HG03520 (cell line): ENCODE measurements around the gene FCN2.

Source experiments
- ATAC-seq: cut with Tn5 transposase; IDR thresholded peaks from one replicate; pipeline ENCODE4 v1.9.1; 2021; ENCODE audit warnings: mild to moderate bottlenecking, moderate library complexity; ENCODE audit not compliant: unreplicated experiment

Gene FCN2

DNA sequence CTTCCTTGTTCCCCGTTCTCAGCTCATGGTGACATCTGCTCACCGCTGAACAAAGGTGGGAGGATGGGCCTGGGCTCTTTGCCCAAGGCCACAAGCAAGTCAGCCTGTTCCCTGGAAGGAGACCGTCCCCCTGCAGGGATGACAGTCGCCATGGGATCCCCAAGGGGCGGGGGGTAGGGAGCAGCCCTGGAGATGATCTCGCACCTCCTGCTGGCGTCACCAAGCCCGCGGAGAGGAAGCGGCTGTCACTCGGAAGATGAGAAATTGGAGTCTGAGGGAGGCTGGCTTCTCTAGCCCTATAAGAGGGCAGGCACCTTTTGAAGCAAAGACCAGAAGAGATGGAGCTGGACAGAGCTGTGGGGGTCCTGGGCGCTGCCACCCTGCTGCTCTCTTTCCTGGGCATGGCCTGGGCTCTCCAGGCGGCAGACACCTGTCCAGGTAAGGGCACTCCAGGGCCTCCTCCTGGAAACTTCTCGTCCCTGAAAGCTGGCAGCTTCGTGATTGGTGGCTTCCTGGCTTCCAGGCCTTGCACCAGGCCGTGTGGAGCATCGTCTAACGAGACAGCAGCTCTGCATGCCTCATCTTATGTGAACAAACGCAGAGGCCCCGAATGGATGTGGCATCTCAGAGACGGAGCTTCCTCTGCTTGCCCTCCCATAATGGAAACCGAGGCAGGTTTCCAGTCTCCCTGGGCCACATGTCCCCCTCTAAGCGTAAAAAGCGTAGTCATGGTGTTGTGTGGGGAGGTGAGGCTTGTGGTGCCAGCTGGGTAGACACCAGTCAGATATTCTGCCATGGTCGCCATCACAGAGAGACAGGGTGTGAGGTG, at the start of gene FCN2:
FCN2 (plus strand) TSS at position 327 of the 829 bp plus-strand sequence; CDS start at position 339, 12 bp downstream.
- ATAC-seq, result no peak

GRCh38 chr9:134830926-134831720, 49.5 kb upstream of the FCN2 start:
- no peak for ATAC-seq

DNA sequence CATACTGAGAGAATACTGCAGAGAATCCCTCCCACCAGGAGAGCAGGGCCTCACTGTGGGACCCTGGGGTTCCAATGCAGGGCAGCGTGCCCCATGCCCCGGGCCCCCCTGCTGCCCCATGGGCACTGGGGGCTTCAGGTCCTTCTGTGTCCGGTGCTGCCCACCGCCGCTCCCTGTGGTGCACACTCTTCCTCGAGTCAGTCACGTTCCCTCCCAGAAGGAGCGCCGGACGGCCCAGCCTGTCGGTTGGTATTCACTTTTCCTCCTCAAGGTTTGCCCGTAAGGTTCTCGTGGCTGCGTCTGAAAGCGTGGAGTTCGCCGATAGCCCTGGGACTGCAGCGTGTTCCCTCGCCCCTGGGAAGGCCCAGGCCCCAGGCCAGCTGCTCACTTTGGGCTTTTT, 48.1 kb upstream of the FCN2 start:
- ATAC-seq, result no peak

DNA sequence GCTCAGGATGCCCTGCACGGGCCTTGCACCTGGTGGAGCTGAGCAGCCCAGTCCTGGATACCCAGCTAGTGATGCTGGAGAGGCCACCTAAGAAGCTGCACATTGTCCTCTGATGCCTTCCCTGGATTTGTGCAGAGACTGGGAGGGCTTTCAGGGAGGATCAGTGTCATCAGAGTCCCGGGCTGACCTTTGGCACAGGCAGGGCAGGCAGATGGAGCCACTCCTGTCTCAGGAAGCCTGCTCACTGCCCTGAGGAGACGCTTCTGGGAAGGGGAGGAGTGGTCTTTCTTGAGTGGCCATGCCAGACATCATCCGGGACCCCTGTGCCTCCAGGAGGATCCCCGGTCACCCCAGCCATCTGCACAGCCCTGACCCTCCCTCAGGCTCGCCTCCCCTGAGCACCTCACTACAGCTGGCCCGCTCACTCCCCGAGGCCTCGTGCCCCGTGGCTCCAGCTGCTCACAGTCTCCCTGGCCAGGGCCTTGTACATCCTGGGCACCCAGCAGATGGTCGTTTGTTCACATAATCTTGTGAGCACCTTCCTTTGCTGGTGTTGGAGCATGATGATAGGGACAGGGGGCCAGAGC, 47.2 kb upstream of the FCN2 start:
- no peak for ATAC-seq

GRCh38 chr9:134834217-134834956, 46.2 kb upstream of the FCN2 start:
- ATAC-seq, result no peak

GRCh38 chr9:134834957-134835419, 45.6 kb upstream of the FCN2 start:
- no peak for ATAC-seq

GRCh38 chr9:134835448-134835847, 45.2 kb upstream of the FCN2 start:
- no peak for ATAC-seq

DNA sequence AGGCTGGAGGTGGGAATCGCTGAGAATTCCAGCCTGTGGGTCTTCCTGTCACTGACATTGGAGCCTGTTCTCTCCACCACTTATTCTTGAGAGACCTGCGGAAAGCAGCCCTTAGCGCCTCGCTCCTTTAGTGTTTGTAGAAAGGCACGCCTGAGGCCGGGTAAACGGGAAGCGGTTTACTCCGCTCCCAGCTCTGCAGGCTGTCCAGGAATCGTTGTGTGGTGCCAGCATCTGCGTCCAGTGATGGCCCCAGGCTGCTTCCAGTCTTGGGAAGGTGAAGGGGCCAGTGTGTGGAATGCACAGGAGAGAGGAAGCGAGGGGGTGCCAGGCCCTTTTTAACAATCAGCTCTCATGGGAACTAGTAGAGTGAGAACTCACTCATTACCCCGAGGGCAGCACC, 44.6 kb upstream of the FCN2 start:
- ATAC-seq, result no peak

DNA sequence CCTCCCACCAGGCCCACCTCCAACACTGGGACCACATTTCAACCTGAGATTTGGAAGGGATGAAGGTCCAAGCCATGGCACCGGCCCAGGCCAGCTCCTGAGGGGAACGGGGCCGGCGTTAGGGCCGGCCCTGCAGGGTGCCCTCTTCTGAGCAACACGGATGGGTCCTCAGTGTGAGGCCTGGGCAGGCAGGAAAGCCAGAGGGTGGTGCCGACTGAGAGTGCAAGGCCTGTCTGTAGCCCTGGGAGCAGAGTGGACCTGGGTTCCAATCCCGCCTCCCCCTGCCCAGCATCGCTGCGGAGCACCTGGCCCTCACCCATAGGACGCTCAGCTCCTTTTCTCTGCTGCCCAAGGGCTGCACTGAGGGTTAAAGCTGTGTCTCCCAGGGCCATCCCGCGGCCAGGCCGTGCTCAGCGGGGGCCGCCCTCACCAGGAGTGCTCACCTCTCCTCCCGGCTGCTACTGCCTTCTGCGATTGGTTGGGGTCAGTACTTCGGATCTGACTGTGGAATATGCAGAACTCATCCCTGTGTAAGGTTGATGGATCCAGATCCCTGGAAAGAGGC, 44.1 kb upstream of the FCN2 start:
- ATAC-seq, result no peak

- ATAC-seq, result no peak
Measured at GRCh38 chr9:134837529-134837928, 43.1 kb upstream of the FCN2 start.

- no peak for ATAC-seq
Measured at GRCh38 chr9:134838651-134839454, 41.8 kb upstream of the FCN2 start.

DNA sequence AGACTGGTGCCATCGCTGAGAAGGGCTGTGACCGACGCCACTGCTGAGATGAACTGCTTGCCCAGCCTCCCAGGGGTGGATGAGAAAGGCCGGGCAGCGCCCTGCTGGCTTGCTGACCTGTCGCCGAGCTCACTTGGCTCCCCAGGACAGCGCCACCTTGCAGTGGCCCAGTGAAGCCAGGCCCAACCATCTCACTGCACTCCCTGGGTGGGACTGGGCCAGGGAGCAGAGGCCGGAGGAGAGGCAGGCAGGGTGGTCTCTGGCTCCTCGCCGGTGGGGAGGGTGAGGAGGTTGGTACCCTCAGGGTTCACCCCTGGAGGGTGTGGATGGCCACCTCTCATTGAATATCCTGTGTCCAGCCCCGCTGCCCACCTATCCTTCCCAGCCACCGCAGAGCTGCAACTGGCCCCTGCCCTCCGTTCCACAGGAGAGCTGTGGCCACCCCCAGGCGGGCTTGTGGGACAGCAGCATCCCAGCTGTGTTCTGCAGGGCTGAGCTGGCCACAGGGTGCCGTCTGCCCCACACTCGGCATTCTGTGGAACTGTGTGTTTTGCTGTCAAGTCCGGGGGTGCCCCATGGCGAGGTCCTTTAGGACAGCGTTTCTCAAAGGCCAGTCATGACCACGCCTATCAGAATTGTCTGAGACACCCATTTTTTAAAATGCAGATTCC, 41.0 kb upstream of the FCN2 start:
- no peak for ATAC-seq

DNA sequence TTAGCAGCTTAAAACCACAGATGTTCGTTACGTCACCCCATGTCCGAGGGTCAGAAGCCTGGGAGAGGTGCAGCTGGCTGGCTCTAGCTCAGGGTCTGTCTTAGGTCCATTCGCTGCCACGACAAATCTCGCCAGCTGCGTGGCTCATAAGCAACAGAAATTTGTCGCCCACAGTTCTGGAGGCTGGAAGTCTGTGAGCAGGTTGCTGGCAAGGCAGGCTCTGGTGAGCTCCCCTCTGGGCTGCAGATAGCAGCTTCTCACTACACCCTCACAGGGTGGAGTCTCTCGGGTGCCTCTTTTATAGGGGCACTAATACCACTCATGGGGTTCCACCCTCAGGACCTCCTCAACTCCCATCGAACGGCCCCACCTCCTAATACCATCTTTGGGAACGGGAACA, 40.1 kb upstream of the FCN2 start:
- no peak for ATAC-seq

- no peak for ATAC-seq
Measured at GRCh38 chr9:134841180-134841904, 39.3 kb upstream of the FCN2 start.

GRCh38 chr9:134842321-134842720, 38.3 kb upstream of the FCN2 start:
- no peak for ATAC-seq

DNA sequence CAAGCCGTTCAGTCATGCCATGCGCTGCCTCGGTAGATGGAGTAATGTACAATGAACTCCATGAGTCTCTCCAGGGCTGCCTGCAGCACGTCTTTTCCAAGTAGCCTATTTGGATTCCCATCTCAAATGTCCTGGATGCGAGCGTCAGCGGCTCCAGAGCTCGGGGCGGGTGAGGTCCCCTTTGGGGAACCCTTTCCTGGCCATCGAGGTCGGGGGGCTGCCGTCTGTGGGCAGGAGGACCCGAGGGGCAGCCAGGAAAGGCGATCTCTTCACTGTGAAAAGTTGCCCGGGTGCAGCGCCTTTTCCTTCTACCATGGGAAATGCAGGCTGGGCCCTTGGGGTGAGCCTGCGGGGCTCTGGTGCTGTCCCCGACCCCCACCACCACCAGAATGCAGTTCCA, 36.9 kb upstream of the FCN2 start:
- no peak for ATAC-seq

DNA sequence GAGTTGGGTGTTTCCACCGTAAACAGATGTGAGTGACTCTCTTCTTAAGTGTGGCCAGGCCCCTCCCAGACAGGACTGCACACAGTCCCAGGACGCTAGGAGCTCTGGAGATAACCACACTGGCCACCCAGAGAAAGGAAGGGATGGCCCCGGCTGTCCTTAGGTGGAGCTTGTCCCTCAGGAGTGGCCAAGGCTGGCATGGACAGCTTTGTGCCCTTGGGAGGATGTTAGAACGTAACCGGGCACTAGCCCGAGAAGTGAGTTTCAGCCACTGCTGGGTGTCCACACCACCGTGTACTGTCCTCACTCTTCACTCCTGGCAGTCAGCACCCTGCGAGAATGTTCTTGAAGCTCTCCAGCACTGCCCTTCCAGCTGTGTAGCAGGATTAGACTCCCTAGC, 35.8 kb upstream of the FCN2 start:
- no peak for ATAC-seq

DNA sequence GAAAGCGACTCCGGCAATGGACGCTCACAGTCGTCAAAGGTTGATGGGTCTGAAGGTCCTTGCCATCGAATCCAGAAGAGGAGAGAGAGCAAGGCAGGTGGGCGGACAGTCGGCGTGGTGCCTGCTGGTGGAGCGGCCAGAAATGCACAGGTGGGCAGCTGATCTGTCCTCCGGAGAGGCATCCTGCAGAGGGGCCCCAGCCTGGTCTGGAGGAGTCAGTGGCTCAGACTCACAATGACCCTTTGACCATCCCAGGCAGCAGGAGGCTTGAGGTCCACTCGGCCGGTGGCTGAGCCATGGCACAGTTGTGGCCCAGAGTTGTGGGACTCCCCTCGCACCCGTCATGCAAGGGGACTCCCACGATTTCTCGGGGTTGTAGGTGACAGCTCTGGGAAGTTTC, 34.4 kb upstream of the FCN2 start:
- ATAC-seq, result no peak

DNA sequence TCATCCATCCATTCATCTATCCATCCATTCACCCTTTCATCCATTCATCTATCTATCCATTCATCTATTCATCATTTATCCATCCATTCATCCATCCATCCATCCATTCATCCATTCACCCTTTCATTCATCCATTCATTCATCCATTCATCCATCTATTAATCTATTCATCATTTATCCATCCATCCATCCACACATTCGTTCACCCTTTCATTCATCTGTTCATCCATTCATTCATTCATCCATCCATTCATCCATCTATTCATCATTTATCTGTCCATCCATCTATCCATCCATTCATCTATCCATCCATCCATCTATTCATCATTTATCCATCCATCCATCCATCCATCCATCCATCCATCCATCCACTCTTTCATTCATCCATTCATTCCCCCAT, 33.9 kb upstream of the FCN2 start:
- ATAC-seq, result no peak
